ENCODE measurements around the gene GPRIN1.

GPRIN1 gene

GRCh38 chr5:176609724-176610434 is at the start of gene GPRIN1:
GPRIN1 (minus strand) TSS chr5:176610156; CDS start chr5:176599834, 10,322 bp downstream.
- DNase-seq, result peak; percentile 46

DNA sequence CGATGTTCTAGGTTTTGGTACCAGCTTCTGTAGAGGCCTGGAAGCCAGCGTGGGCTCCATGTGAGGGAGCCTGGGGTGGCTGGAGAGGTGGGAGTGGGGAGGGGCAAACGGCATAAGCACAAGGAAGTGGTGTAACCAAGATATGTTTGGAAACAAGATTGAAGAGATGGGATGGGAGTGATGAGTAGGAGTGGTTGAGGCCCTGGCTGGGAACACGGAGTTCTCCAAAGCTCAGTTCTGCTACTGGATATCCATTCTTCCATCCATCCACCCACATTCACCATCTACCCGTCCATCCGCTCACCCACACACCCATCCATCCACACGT is 49.5 kb upstream of the GPRIN1 start:
- DNase-seq, result no peak

DNA sequence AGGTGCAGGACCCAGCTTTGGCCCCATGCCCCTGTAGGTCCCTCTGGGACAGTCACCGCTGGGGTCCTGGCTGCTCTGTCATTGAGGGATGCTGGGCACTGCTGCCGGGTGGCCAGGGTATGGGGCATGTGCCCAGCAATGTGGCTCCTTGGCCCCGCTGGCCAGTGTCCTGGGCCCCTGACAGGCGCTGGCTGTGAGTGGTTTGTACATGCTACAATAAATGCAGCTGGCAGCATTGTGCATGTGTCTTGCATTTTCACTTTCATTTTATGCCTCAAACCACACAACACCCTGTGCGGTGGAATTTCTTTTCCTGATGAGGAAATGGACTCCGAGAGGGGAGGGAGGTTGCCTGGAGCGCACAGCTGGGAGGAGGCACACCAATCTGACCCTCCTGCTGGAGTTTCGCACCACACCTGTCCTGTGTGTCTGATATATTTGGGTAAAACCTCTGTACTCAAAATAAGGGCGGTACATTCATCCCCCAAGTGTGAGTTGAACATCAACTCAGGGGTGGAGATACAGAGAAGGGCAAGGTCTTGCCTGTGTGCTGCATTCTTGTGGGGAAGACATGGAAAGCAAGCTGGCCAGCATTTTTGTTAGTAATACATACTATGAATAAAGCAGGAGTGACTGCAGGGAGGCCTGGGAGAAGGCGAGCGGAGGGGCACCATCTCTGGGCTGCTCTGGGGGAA is 49.0 kb upstream of the GPRIN1 start:
- no peak for DNase-seq

DNA sequence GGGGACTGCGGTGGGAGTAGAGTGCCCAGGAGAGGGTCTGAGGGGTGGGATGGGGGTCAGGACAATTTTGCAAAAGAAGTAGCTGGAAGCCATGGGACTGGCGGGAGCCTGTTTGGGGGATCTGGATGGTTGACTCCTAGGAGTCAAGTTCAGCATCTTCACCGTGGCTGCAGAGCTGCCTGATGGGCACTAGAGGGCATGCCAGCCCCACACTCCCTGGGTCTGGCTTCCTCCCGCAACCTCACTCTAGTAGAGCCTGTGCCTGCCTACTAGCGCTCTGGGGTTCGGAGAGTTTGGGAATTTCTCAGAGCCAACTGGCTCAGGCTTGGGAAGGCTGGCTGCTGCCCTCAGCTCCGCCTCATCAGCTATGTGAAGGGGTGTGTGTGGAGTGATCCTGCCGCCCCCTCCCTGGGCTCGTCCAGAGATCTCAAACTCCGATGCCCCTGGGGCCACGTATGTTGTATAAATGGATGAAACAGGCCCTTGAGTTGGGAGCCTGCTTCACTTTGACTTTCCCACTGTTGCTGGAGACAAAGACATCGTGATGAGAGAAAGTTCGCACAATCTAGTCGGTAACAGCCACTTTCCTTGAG is 48.1 kb upstream of the GPRIN1 start:
- peak; percentile 13 for DNase-seq

DNA sequence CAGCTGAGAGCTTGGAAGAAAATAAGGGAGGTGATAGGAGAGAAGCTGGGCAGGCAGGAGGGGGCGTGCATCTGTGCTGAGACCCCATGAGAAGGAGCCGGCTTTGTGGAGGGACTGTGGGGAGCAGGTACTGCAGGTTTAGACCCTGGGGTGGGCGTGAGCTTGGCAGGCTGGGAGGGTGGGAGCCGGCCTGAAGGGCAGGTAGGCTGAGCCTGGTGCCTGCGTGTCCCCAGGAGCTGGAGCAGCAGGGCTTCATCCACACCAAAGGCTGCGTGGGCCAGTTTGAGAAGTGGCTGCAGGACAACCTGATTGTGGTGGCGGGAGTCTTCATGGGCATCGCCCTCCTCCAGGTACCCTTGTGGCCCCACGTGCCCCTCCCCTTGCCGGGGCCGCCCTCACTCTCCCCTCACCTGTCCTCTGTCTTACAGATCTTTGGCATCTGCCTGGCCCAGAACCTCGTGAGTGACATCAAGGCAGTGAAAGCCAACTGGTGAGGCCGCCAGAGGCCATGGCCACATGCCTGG is 46.6 kb upstream of the GPRIN1 start:
- no peak for DNase-seq

GRCh38 chr5:176654856-176655255 is 44.9 kb upstream of the GPRIN1 start:
- DNase-seq, result no peak

DNA sequence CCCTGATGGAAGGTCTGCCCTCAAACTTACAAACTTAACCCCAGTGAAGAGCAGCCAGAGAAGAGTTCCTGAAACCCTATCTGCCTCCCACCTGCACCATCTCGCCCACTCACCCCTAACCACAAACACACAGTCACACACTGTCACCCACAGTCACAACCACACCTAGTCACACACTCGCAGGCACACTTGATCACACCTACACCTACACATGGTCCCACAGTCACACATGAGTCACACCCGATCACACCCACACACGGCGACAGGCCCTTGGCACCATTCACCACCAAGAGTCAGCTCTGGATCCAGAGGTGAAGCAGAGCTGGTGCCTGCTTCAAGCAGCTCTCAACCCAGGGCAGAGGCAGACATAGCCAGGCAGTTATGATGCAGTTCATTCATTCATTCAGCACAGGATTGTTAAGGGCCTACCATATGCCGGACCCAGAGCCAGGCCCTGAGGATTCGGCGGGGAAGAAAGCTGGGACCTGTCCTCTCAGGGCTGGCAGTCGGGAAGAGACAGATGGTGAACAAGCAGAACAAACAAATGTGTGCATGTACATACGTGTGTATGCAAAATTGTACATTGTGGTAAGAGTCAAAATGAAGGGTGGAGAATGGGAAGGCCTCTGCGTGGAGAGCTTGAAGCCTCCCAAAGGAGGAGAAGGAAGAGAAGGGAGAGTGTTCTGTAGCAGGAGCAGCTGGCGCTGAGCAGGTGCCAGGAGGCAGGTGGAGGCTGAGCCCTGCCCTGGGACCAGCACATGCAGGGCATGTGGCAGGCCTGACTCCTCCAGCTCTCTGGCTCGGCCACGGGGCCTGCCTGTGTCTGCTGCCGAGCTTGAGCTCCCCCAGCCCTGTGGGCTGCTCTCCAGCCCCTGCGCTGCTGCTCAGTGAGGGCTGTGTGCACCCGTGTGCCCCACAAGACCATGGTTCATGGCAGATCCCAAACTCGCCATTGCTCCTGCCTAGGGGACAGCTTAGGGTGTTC is 43.7 kb upstream of the GPRIN1 start:
- DNase-seq, result no peak

- no peak for DNase-seq
Observed at GRCh38 chr5:176652136-176652535, 42.2 kb upstream of the GPRIN1 start.

GRCh38 chr5:176651472-176651980 is 41.6 kb upstream of the GPRIN1 start:
- DNase-seq, result no peak

DNA sequence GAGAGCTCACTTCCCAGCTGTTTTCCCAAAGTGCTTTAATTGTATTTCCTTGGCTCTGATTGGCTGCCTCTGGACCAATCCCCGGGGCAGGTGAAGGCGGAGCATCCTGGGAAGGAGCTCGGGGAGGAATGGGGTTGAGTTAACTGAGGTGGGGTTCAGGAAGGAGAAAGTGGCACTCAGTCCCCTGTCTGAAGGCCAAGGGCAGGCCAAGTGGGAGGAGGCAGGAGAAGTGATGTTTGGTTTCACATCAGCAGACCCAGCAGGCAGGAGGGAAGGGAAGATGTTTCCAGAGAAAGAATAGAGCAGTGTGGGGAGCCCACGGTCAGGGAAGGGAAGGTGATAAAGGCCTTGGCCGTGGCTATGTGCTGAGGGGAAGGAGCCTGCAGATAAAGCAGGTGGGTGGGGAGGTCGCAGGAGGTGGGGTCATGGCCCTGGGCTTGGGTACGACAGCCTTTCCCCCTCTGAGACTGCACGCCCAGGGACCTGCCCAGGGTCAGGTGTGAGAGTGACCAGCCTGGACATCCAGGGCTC is 40.5 kb upstream of the GPRIN1 start:
- no peak for DNase-seq

DNA sequence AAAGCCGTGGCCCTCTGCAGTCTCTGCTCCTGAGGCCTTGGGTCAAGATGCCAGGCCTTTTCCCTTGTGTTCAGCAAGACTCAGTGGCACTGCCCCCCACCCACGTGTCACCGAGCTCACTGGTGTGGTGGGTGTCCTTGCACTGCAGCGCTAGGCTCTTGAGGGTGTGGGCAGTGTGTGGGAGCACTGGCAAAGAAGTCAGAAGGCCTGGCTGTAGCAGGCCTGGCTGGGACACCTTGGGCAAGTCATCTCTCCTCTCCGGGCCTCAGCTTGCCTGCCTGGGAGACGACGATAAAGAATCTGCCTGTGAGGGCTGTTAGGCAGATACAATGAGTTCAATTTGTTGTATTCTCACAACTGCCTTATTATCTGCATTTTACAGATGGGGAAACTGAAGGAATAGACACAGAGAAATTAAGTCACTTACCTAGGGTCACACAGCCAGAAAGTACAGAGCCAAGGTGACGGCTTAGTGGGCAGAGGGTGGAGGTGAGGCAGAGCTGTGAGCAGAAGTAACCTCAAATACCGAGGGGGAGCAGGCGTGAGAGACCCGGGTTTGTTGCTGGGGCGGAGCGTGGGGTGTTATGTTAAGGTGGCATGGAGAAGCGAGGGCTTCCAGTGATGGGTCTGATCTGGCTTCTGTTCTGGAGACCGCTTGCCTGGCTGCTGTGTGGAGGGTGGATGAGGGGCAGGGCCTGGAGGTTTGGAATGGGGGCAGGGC is 38.7 kb upstream of the GPRIN1 start:
- no peak for DNase-seq

- no peak for DNase-seq
Observed at GRCh38 chr5:176647843-176648473, 38.0 kb upstream of the GPRIN1 start.

DNA sequence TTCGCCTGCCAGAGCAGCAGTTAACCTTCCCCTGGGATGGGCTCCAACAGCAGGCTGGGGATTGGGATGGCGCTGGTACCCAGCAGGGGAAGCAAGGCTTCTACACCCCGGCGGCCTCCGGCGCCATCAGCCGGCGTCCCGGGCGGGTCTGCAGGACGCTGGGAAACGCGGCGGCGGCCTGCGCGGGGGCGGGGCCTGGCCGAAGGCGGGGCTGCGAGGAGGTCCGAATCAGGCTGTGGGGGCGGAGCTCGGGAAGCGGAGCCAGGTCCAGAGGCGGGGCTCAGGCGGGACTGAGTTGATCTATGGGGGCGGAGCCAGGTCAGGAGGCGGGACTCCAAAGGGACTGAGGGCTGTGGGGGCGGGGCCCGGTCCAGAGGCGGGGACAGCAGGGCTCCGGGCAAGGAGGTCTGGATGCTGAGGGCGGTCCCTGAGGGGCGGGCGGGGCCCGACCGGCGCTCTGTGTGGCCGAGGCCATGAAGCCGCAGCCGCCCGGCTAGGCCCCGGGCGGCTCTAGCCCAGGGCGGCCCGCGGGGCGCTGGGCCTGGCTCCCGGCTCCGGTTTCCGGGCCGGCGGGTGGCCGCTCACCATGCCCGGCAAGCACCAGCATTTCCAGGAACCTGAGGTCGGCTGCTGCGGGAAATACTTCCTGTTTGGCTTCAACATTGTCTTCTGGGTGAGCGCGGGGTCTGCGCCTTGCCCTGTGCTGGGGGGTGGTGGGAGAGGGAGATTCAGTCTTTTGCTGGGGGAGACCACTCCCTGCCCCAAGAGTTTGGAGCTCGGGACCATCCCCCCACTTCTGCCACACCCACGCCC is 37.3 kb upstream of the GPRIN1 start, which contains the start of gene TSPAN17:
TSS of gene TSPAN17 (plus strand) at position 455 of the 813 bp plus-strand sequence. CDS start at position 587, 132 bp downstream.
- DNase-seq, result peak; percentile 96

- DNase-seq, result no peak
Observed at GRCh38 chr5:176646707-176647029, 36.7 kb upstream of the GPRIN1 start.

DNA sequence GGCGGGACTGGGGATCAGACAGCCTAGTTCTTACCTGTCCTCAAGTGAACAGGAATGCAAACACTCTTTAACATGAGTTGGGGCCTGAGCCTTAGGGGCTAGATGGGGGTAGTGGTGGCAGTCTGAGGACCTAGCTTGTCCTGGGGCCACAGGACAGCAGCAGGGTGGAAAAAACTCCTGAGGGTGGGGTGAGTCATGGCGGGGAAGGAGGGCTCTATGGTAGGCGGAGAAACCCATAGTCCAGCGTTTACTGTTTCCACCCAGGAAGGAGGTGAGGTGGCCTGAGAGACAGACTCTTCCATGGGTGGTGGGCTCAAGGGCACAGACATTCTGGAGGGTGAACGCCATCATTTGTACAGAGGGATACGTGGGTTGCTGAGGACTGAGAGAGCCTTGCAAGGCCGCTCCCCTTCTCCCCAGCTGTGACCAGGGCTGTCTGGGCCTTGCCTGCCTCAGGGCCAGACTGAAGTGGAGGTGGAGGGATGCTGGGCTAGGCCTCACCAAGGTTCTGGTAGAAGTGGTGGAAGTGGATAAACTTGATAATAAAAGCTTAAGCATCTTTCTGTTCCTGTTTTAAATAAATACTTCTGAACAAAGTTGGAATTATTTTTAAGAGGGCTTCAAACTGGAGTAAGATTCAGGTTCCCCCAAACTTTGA is 36.2 kb upstream of the GPRIN1 start:
- no peak for DNase-seq

DNA sequence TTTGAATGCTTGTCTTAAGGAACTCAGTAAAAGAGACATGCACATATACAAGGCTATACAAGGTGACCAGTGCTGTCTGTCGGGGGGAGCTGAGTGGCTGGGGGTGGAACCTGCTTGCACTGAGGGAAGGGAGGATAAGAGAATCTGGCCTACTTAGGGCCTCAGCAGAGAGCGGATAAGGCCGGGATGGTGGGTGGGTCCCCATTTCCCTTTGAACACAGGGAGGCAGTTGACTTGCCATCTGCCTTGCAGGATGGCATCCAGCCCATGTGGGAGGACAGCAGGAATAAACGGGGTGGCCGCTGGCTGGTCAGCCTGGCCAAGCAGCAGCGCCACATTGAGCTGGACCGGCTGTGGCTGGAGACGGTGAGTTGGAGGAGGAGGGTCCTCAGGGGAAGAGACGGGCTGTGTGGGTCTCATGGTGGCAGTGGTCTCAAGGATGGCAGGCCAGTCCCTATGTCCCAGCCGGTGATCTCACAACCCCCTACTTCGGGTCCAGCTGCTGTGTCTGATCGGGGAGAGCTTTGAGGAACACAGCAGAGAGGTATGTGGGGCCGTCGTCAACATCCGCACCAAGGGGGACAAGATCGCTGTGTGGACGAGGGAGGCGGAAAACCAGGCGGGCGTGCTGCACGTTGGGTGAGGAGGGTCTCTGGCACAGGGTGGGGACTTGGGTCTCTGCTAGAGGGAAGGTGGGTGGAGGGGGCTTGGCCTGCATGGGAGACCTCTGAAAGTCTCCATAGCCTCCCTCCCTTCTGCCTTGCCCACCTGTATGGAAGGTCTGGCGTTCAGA is 35.1 kb upstream of the GPRIN1 start:
- no peak for DNase-seq

DNA sequence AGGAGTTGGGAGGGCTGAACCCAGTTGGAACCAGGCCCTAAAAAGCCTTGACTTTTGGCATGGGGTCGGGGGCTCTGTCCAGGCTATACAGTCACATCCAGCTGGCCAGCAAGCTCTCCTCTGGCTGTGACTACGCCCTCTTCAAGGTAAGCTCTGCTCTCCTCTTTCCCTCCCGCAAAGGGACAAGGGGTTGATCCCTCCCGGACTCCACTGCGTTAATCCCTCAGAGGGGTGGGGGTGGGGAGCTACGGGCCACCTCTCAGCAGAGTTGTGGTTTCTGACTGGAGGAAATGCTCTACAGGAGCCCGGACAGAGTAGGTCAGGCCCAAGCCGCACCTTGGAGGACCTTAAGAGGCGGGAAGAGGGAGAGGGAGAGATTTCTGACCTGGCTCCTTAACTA is 34.3 kb upstream of the GPRIN1 start:
- no peak for DNase-seq

DNA sequence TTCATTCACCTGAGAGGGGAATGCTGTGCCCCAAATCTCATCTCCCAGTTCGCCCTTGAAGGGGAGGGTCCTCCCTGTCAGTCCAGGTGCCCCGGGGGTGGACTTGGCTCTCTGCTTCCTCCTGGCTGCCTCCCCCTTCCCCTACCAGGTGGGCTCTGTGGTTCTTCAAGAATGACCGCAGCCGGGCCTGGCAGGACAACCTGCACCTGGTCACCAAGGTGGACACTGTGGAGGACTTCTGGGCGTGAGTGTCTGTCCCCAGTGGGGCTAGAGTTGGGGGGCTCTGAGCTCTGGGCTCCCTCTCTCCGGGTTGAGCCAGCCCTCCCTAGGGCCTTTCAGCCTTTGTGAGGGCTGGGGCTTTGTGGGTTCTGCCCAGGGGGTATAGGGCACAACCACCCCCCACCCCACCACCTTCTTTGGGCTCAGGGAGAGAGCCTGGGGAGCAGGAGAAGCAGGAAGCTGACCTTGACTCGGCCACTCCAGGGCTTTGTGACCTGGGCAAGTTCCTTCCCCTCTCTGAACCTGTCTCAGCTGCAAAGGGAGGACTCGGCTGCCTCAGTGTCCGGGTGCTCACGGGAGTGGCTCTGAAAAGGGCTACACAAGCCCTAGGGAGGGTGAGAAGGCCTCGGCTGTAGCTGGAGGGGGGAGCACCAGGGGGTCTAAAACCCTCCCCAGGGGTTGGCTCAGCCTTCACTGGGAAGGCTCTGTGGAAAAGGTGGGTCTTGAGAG is 33.7 kb upstream of the GPRIN1 start:
- no peak for DNase-seq
